ENCODE data around the gene PEX14.

PEX14 gene

GRCh38 chr1:10667861-10668761 lies 193.4 kb downstream of the PEX14 start:
- no peak overlapping the region for H3K4me3 ChIP-seq (replicated peaks; ENCODE audit: low read depth, low read length)
- no peak for DNase-seq (ENCODE audit: extremely low read depth, low read depth)
- no peak for TF ChIP-seq CTCF (IDR thresholded peaks at IDR 0.05; ENCODE audit: low read depth, low read length, missing control alignments)

- no peak for DNase-seq (ENCODE audit: extremely low read depth, low read depth)
- no peak overlapping the region for H3K4me3 ChIP-seq (replicated peaks; ENCODE audit: low read depth, low read length)
- TF ChIP-seq CTCF (IDR thresholded peaks at IDR 0.05; ENCODE audit: low read depth, low read length, missing control alignments), result no peak
These were observed 194.8 kb downstream of the PEX14 start for GRCh38 chr1:10669570-10669969.

- no peak for DNase-seq (ENCODE audit: extremely low read depth, low read depth)
- no peak overlapping the region for H3K4me3 ChIP-seq (replicated peaks; ENCODE audit: low read depth, low read length)
- TF ChIP-seq CTCF (IDR thresholded peaks at IDR 0.05; ENCODE audit: low read depth, low read length, missing control alignments), result no peak
These were observed 195.4 kb downstream of the PEX14 start for GRCh38 chr1:10670190-10670589.

- H3K4me3 ChIP-seq (replicated peaks; ENCODE audit: low read depth, low read length), result no peak overlapping the region
- no peak for DNase-seq (ENCODE audit: extremely low read depth, low read depth)
- TF ChIP-seq CTCF (IDR thresholded peaks at IDR 0.05; ENCODE audit: low read depth, low read length, missing control alignments), result no peak
These were observed 196.3 kb downstream of the PEX14 start for GRCh38 chr1:10671090-10671489.

GRCh38 chr1:10671622-10672342 lies 197.0 kb downstream of the PEX14 start:
- TF ChIP-seq CTCF (IDR thresholded peaks at IDR 0.05; ENCODE audit: low read depth, low read length, missing control alignments), result no peak
- no peak for DNase-seq (ENCODE audit: extremely low read depth, low read depth)
- H3K4me3 ChIP-seq (replicated peaks; ENCODE audit: low read depth, low read length), result no peak overlapping the region

GRCh38 chr1:10672343-10673050 lies 197.7 kb downstream of the PEX14 start:
- no peak overlapping the region for H3K4me3 ChIP-seq (replicated peaks; ENCODE audit: low read depth, low read length)
- DNase-seq (ENCODE audit: extremely low read depth, low read depth), result no peak
- TF ChIP-seq CTCF (IDR thresholded peaks at IDR 0.05; ENCODE audit: low read depth, low read length, missing control alignments), result no peak
